HG03025 (cell line): Measurements from ENCODE around the gene CHIT1.

Experiments
- ATAC-seq: cut with Tn5 transposase; IDR thresholded peaks from one replicate; pipeline ENCODE4 v1.9.1; 2021; ENCODE audit warnings: mild to moderate bottlenecking, moderate library complexity; ENCODE audit not compliant: unreplicated experiment, low FRiP score

Gene CHIT1

GRCh38 chr1:203217668-203218067 lies 11.8 kb downstream of the CHIT1 start:
- no peak for ATAC-seq

DNA sequence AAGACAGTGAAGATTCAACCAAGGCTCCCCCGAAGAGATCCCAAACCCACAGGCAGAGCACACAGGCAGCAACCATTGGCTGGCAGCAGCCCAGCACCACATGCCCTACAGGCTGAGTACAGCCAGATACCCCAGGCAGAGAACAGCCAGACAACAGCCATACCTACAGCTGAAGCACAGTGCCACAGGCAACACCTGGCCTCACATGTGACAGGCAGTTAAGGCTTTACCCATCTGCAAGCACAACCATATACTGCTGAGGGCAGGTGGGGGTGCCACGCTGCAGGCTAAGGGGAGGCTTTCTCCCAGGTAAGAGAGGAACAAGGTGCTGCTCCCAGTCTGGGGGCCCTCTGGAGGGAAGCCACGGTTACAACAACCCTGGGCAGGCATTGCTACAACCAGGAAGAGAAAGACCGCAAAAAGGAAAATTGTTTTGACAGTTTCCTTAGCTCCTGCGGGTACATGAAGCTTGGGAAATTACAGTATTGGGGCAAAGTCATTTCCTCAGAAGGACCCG lies 12.3 kb downstream of the CHIT1 start:
- no peak for ATAC-seq

DNA sequence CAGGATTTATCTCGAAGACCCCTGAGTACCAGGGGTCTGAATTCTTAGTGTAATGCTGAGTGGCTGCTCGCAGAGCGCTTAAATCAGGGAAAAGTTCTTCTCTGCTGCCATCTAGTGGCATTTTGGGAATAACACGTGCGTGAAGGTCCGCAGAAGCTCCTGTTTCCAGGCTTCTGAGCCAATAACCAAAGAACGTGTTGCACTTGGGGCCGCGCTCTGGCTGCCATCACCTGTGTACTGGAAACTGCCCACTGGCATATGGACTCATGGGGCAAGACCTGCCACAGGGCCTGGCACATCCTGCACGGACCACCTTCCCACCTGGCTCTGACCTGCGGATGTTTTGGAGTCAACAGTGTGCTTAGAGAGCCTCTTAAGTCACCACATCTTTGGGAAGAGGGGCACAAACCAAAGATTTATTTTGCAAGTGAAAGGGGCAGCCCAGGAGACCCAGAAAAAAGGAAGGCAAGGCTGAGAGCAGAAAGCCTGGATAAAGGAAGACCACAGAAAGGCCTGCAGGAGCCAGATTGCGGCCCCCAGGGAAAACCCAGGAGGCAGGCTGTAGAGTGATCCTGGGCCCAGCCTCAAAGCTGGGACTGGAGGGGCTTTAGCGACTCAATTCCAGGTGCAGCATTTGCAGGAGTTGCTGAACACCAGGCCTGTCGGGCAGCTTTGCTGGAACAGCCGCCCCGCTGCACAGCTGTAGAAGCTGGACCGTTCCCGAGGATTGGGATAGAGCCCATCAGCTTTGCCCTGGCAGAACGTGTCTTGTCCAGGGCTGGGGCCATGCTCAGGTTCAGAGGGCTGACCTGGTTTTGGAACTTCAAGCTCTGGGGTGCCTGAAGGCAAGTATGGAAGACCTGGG lies 13.0 kb downstream of the CHIT1 start:
- no peak for ATAC-seq

- no peak for ATAC-seq
Measured at GRCh38 chr1:203215573-203215972, 13.9 kb downstream of the CHIT1 start.

DNA sequence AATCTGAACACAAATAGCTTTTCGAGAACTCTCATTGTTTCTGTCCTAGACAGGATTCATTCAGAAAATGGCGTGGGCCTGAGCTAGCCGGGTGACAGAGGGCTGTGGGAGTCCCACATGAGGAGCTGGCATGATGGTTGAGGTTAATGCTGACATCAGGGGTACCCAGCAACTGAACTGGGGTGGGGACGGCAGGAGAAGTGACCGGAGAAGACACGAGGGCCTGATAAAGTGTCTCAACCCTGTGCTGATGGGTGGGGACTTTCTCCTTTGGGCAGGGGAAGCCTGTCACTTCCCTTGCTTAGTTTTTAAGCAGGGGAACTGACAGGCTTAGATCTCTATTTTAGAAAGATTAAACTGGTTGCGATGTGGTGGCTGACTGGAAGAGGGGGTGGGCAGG lies 14.6 kb downstream of the CHIT1 start:
- no peak for ATAC-seq

DNA sequence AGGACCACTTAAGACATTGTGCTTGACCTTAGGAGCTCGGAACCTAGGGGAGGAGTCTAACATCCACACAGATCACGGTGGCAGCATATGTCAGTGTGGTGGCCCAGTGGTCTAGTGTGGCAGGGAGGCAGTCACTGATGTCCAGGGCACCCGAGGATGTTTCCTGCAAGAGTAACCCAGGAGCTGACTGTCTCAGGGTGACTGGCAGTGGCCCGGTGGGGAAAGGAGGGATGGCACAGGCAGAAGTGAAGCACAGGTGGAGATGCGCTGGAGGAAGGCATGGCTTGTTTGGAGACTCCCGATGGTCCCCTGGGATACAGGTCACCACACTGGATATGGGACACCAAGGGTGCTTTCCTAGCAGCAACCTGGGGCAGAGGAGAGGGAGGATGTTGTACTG lies 16.3 kb downstream of the CHIT1 start:
- no peak for ATAC-seq

DNA sequence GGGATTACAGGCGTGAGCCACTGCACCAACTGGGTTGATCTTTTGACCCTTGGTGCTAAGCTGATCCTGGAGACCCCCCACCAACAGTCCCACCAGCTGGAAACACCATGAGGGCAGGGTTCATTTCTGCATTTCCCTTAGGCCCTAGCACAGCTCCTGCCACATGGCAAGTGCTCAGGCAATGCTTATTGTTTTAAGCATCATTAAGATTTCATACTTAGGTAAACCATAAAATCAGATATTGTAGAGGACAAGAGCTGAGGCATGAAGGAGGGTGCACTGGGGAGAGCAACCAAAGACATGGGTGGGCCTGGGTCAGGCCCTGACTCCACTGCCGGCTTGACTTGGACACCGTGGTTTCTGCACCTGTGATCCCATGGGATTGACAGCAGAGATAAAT lies 17.7 kb downstream of the CHIT1 start:
- ATAC-seq: no peak

DNA sequence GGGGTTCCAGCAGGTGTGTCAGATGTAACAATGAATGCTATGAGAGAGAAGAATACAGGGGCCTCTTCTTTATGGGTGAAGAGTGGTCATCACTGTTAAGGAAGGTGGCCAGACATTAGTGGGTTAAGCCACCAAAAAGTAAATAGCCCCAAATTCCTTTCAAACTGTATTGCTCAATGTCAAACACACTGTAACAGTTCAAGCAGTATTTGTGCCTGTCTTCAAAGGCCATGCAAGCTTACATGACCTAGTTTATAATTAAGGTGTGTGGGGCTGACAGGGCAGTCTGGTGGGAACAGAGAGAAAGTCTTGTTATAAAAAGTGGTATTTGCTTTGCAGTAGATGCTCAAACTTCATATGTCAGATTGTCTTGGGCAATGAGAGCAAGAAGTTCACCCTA lies 18.5 kb downstream of the CHIT1 start:
- ATAC-seq: no peak

- ATAC-seq: no peak
Measured at GRCh38 chr1:203210350-203210749, 19.1 kb downstream of the CHIT1 start.

DNA sequence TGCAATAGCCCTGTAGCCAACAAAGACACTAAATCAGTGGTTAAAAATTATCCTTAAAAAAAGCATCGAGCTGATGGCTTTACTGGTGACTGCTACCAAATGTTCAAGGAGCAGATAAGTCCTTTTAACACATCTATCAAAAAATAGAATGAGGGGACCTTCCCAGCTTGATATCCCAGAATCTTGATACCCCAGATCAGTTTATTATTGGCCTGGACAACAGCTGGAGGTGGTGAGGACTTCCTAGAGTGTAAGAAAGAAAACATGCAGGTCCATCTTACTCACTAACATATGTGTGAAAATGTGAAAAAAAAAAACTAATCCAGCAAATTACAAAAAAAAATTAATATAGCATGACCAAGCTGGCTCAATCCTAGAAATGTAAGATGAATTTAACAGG lies 21.3 kb downstream of the CHIT1 start:
- ATAC-seq: no peak

DNA sequence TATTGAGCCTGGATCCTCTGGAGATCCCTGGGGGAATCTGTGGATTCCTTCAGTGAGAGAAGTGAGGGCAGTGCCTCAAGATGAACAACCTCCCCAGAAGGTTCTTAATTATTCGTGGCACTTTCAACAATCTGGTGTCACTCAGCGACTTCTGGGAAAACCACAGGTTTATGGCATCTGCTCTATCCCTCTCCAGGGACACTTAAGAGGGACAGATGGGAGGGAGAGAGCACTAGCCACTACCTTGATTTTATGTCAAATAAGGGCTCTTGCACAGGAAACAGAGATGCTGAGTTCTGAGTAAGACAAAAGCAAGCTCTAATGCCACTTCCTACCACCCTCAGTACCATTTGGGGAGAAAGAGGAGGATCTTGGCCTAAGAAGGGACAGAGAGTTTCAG lies 21.7 kb downstream of the CHIT1 start:
- ATAC-seq: no peak

DNA sequence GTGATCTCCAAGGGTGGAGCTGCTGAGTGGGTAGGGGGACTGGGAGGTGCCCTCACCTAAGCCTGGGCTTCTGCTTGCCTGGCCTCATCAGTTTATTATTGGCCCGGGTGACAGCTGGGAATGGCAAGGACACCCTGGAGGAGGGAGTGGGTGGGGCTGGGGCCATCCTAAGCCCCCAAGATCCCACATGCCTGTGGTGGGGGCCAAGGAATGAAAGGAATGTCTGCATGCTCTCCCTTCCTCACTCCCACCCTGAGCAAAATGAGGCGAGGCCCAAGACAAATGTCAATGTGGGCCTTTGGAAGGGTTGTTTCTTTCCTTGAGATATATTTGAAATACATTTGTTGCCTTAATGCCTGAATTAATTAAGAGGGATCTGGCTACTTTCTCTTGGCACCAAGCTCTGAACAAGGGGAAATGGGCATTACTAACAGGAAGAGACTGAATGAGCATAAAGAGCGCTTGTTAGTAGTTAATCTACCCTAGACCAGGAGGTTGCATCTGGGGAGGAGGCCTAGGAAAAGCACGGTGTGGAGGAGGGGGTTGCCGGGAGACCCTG lies 23.3 kb downstream of the CHIT1 start:
- ATAC-seq: no peak

- no peak for ATAC-seq
Measured at GRCh38 chr1:203204756-203205155, 24.7 kb downstream of the CHIT1 start.

DNA sequence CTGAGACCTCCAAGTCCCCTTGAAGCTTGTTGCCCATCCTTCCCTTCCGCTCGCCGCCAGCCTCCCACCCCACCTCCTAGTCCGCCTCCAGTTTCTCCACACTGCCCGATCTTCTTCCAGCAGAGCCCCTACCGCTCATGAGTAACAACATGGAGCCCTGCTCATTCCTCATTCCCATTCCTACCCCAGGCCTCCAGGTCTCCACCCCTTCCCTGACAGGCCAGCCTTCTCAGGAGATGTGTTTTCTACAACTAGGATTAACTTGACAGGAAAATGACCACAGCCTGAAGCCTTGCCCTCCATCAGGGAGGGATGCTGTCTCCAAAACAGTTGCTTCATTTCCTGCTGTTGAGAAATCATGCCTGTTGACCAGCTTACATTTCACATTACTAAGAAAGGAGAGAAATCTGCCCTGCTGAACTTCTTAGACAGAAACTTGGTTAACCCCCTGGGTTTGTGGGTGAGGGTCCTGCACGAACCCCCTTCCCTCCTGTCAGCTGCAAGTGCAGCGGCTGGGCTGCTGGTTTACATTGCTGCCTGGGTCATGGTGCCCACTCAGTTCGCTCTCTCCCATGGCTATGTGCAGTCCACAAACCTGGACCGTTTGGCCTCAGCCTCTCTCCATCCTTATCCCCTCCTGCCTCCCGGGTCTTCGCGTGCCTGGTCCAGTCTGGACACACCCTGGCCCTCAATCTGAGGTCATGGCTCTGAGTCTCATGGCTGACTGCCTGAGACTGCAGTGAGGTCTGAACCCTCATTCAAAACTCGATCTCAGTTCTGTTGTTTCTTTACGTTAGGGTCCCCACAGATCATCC lies 26.8 kb downstream of the CHIT1 start:
- no peak for ATAC-seq

DNA sequence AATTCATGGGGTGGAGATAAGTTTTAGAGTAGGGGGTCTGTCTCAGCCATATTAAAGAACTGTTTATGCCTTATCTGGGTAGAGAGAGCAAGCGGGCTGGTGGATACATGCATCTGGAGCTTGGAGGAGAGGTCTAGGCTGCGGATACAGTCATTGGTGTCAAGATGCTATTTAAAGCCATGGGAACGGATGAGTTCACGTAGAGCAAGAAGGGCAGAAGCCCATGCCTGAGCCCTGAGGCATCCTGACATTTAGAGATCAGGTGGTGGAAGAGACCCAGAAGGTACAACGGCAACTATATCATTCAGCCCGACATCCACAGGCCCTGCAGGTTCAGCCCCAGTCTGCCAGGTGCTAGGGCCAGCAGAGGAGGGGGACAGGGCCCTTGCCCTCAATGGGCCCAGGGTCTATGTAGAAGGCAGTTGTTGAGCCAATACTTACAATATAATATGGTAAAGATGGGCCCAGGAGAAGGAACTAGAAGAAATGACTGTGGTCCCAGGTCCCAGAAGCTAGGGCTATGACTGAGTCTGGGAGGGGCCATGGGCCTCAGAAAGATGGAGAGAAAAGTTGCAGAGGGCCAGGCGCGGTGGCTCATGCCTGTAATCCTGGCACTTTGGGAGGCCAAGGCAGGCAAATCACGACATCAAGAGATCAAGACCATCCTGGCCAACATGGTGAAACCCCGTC lies 27.8 kb downstream of the CHIT1 start:
- ATAC-seq: no peak

GRCh38 chr1:203200916-203201315 lies 28.6 kb downstream of the CHIT1 start:
- no peak for ATAC-seq

- ATAC-seq: no peak
Measured at GRCh38 chr1:203199816-203200571, 29.5 kb downstream of the CHIT1 start.

GRCh38 chr1:203199481-203199815 lies 30.0 kb downstream of the CHIT1 start:
- no peak for ATAC-seq

DNA sequence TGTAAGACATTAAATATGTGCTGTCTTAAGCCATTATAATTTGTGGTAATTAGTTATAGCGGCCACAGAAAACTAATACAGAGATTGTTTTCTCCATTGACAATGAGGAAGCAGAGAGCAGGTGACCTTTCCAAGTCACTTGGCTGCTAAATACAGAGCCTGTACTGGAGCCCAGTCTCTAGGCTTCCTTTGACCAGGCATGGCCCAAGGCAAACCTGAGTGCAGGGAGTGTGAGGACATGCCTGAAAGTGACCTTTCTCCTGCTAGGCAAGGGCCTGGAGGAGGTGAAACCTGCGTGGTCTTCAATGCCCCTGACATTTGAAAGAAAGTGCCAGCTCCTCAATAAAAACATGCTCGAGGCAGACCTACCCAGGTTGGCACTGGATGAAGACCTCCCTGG lies 30.5 kb downstream of the CHIT1 start:
- no peak for ATAC-seq

- ATAC-seq: no peak
Measured at GRCh38 chr1:203197625-203198024, 31.8 kb downstream of the CHIT1 start.
